ENCODE measurements around the gene CD320.
A peak's percentile ranks its signal among the peaks of the same experiment; 100 is the strongest.
"Not testable (repeated sequence)": the region's sequence is repeated elsewhere in the genome, so short reads cannot be mapped to it uniquely, and the experiment has no call there.

The CD320 gene

GRCh38 chr19:8310342-8311055 lies 2.3 kb upstream of the CD320 start:
- no peak for DNase-seq

- no peak for DNase-seq
These were observed 733 bp upstream of the CD320 start for GRCh38 chr19:8308891-8309291.

GRCh38 chr19:8307400-8307964 lies 676 bp downstream of the CD320 start:
- peak in 1 of 51 donors; percentile 30 for DNase-seq

- DNase-seq: no peak
These were observed 1.7 kb downstream of the CD320 start for GRCh38 chr19:8306235-8307054.

- DNase-seq: no peak
These were observed 2.4 kb downstream of the CD320 start for GRCh38 chr19:8305798-8306197.

- DNase-seq: no peak
These were observed 3.1 kb downstream of the CD320 start for GRCh38 chr19:8304841-8305621.

GRCh38 chr19:8302734-8303133 lies 5.4 kb downstream of the CD320 start:
- no peak for DNase-seq

GRCh38 chr19:8302357-8302691 lies 5.8 kb downstream of the CD320 start:
- peak in 4 of 51 donors; percentile 3 to 27 (median 10) for DNase-seq

GRCh38 chr19:8291337-8291736 lies 16.8 kb downstream of the CD320 start:
- DNase-seq: not testable (repeated sequence)

GRCh38 chr19:8276508-8276907 lies 31.6 kb downstream of the CD320 start:
- not testable (repeated sequence) for DNase-seq

GRCh38 chr19:8269724-8270123 lies 38.4 kb downstream of the CD320 start:
- no peak for DNase-seq

GRCh38 chr19:8265872-8266271 lies 42.3 kb downstream of the CD320 start:
- no peak for DNase-seq

- not testable (repeated sequence) for DNase-seq
These were observed 43.9 kb downstream of the CD320 start for GRCh38 chr19:8264248-8264647.

- no peak for DNase-seq
These were observed 45.7 kb downstream of the CD320 start for GRCh38 chr19:8262431-8262830.

GRCh38 chr19:8261881-8262280 lies 46.3 kb downstream of the CD320 start:
- no peak for DNase-seq

GRCh38 chr19:8261347-8261746 lies 46.8 kb downstream of the CD320 start:
- DNase-seq: no peak

- no peak for DNase-seq
These were observed 48.3 kb downstream of the CD320 start for GRCh38 chr19:8259922-8260247.

- DNase-seq: no peak
These were observed 48.8 kb downstream of the CD320 start for GRCh38 chr19:8259142-8259921.

GRCh38 chr19:8257052-8257443 lies 51.1 kb downstream of the CD320 start:
- no peak for DNase-seq

GRCh38 chr19:8256276-8257051 lies 51.7 kb downstream of the CD320 start:
- no peak for DNase-seq

Data from hypothalamus (tissue), 51 donors.